Middle frontal gyrus (tissue), 1 donor: ENCODE measurements around the gene ICA1.

Source experiments
- DNase-seq: peaks from one replicate; pipeline ENCODE4 v3.0.0-alpha.2; 2015; ENCODE audit warnings: low spot score; ENCODE audit errors: extremely low spot score

ICA1 gene

DNA sequence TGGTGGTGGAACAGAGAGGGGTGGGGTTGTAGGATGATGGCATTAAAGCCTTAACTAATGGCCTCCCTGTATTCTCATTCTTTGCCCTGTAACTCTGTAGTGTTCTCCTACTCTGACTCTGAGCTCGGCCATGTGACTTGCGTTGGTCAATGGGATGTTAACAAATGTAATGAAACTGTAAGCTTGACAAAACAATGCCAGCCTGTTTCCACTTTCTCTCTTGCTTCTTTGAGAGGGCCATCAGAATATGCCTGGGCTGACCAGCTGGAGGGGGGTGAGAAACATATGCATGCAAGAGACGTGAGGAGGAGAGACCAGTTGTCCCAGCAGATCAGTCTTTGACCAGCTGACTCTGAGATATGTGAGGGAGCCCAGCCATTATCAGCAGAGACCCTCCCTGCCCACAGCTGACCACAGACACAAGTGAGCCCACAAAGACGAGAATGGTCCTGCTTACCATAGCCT is 100.6 kb downstream of the ICA1 start:
- DNase-seq, result no peak

GRCh38 chr7:8160779-8161345 is 101.1 kb downstream of the ICA1 start:
- no peak for DNase-seq

DNA sequence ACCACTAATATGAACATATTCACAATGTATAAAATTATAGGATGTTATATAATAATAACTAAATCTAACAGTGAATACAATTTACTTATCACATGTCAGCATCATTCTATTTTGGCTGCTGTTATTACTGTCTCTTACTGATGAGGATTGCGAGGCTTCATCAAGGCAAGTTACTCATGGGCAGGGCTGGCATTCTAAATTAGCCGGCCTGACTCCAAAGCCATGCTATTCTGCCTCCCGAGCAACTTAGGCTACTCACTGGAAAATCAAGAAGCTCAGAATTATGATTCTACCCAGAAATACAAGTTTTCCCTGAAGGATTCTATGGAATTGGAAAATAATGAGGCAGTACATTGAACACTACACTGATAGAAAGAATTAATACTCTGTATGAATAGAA is 101.7 kb downstream of the ICA1 start:
- no peak for DNase-seq

- no peak for DNase-seq
Measured at GRCh38 chr7:8159595-8159994, 102.4 kb downstream of the ICA1 start.

DNA sequence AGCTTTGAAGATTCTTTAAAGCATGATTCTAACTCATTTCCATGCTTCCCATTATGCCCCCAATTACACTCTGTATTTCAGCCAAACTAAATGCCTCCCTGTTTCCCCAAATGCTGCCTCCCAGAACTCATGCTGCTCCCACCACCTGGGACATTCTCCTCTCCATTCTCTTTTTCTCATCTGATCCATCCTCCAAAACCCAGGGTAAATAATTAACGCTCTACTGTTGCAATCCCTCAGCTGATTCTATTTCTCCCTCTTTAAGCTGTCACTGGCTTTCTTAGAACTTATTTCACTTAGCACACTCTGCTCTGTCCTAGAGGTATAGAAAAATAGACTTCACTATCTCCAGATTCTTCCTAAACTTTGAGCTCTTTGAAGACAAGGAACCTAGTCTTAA is 104.7 kb downstream of the ICA1 start:
- no peak for DNase-seq

- no peak for DNase-seq
Measured at GRCh38 chr7:8155836-8156235, 106.1 kb downstream of the ICA1 start.

GRCh38 chr7:8154272-8154671 is 107.7 kb downstream of the ICA1 start:
- DNase-seq, result no peak

DNA sequence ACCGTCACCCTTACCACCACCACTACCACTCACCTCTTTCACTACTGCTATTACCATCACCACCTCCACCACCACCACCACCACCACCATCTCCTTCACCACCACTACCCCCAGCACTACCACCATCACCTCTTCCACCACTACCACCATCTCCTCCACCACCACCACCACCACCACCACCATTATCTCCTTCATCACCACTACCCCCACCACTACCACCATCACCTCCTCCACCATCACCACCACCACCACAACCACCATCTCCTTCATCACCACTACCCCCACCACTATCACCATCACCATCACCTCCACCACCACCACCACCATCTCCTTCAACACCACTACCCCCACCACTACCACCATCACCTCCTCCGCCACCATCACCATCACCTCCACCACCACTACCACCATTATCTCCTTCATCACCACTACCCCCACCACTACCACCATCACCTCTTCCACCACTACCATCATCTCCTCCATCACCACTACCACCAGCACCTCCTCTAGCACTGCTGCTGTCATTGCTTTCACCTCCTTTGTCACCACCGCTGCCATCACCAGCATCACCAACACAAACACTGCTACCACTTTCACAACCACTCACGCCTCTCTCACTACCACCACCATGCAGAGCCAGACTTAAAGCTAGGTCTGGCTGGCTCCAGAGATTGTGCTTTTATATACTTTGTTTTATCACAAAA is 109.3 kb downstream of the ICA1 start:
- DNase-seq, result no peak

GRCh38 chr7:8151161-8151725 is 110.7 kb downstream of the ICA1 start:
- DNase-seq, result no peak

- no peak for DNase-seq
Measured at GRCh38 chr7:8149222-8149621, 112.7 kb downstream of the ICA1 start.

DNA sequence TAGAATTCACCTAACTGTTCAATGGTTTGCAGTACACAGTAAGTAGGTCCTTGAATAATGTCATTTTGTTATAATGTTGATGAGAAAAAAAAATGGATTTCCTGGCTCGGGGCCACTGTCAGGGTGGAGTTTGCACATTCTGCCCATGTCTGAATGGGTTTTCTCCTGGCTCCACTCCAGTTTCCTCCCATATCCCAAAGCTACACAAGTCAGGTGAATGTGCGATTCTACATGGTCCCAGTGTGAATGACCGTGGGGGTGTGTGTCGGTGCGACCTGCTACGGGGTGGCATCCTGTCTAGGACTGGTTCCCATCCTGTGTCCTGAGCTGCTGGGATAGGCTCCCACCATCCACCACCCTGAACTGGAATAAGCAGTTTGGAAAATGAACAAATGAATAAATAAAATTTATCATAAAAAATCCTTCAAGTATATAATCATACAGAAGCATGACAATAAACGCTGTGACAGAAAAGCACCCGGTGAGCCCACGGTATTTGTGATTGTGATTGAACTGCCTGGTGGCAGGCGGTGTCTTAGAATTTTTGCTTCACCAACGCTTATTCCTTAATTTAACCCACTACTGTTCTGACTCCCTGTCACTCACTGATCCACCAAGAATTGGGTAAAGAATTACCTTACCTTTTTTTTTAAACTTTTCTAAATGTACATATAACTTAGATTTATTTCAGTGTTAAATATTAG is 114.1 kb downstream of the ICA1 start:
- no peak for DNase-seq

GRCh38 chr7:8146788-8147413 is 115.1 kb downstream of the ICA1 start:
- DNase-seq, result no peak

GRCh38 chr7:8146106-8146787 is 115.7 kb downstream of the ICA1 start:
- no peak for DNase-seq

DNA sequence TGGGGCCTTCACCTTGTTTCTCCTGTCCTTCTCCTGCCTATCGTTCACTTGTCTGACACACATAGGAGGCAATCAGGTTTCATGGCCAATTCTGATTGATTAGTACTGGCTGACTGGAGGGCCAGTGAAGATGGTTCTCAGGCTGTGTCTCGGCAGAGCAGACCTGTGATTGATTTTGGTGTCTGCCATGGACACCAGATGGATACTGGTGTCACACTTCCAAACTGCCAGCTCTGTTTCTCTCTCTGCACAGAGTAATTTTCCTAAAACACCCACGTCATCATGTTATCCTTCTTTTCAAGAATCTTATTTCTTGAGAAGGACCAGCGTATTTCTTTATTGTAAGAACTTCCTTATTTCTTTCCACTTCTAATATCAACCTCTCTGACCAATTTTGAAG is 117.1 kb downstream of the ICA1 start:
- DNase-seq, result no peak

DNA sequence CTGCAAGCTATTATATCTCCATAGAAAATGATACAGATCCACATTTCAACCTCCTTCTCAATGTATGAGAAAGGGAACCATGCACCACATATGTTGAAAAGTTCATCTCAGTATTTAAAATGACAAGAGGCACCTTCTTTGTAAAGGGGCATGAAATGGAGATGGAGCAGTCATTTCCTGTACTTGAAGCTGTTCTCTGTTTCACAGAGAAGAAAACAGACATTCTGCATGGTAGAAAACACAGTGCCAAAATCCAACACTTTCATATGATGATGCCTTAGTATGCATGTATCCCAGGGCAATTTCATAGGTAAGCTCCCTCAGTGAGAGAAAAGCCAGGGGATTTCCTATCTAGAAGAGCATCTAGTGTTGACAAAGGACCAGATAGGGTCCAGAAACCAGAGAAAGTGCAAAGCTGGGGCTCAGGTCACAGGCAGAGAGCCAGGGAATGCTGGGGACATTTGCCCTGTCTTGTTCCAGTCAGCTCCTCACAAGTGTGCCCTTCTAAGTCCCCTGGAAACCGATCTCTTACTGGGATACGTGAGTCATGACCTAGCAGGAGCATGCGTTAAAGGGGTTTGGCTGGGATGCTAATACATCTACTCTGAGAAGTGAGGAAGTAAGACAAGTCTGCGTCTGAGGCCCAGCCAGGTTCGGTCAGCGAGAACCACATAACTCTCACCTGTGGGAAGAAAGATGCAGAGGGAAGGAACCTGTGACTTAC is 118.7 kb downstream of the ICA1 start:
- DNase-seq, result no peak

- DNase-seq, result no peak
Measured at GRCh38 chr7:8142477-8142876, 119.5 kb downstream of the ICA1 start.

DNA sequence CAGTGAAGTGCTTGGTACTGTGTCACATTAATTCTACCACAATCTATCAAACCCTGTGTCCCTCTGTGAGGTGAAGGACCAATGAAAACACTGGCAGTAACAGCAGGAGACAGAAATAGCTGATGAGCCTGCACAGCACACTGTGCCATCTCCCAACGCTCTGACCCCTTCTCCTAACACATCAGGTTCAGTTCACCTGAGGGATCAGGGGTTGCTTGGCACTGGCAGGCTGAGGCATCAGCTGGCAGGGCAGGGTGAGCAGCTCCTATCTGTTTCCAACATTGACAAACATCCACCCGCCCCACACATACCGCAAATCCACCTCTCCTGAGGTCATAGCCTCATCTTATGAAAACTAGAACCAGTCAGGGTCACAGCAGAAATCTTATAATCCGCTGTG is 120.9 kb downstream of the ICA1 start:
- DNase-seq, result no peak

DNA sequence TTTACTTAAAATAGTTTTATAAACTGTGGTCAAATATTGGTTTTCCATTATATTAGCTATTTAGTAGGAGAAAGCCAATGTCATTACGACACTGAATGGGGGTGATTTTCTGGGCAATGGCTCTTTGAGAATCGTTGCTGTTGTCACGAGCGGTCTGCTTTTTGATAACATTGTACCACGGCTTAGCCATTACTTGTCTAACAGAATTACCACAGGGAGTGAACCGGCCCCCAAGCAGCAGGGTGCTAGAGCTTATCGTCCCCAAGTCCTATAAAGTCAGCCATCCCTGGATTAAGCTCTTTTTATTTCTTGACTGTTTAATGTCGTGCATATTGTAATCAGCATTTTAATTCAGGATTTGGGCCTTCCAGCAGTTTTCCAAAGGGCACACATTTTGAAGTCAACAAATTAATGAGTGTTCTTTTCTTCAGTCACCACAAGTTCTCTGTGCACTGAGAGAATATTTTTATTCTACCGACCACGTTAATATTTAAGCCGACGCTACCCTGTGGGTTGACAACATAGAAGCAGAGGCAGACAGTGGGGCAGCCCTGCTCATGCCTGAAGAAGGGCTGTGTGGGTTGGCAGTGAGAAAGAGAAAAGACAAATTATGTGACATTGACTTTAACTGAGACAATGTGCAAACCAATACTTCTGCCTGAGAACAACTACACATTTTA is 125.8 kb downstream of the ICA1 start:
- DNase-seq, result no peak

GRCh38 chr7:8135417-8135816 is 126.5 kb downstream of the ICA1 start:
- no peak for DNase-seq

GRCh38 chr7:8134089-8134733 is 127.8 kb downstream of the ICA1 start:
- no peak for DNase-seq
